Measurements from ENCODE around the gene EBI3.

- TF ChIP-seq, protein P1, sequence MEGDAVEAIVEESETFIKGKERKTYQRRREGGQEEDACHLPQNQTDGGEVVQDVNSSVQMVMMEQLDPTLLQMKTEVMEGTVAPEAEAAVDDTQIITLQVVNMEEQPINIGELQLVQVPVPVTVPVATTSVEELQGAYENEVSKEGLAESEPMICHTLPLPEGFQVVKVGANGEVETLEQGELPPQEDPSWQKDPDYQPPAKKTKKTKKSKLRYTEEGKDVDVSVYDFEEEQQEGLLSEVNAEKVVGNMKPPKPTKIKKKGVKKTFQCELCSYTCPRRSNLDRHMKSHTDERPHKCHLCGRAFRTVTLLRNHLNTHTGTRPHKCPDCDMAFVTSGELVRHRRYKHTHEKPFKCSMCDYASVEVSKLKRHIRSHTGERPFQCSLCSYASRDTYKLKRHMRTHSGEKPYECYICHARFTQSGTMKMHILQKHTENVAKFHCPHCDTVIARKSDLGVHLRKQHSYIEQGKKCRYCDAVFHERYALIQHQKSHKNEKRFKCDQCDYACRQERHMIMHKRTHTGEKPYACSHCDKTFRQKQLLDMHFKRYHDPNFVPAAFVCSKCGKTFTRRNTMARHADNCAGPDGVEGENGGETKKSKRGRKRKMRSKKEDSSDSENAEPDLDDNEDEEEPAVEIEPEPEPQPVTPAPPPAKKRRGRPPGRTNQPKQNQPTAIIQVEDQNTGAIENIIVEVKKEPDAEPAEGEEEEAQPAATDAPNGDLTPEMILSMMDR (conservative IDR thresholded peaks at IDR 0.05; ENCODE audit: low read depth, low read length), result no peak
- no peak for TF ChIP-seq EZH2 (IDR thresholded peaks at IDR 0.05; ENCODE audit: borderline replicate concordance, low read depth, low read length, poor library complexity, severe bottlenecking)
Measured at GRCh38 chr19:4284974-4285373, 55.7 kb downstream of the EBI3 start.
